Body of pancreas (tissue), 4 donors: ENCODE results near the gene ANKRD29. TPM values are rescaled to one million over a fixed set of nuclear protein-coding genes. Genes with fewer than 3 reads are reported as not detected.

Experiments
- ATAC-seq: fragments of 150-250 bp; one replicate; pipeline ENCODE4 v1.9.1; 2016
- DNase-seq, 4 donors: peaks; one replicate each; pipeline ENCODE4 v3.0.0-alpha.2; 2019
- H3K27ac ChIP-seq, 4 donors: fragments of 200-600 bp; sonication (generic); 1 replicate in 3 of 4; 2 replicates in 1 of 4; pipeline versions ENCODE4 v1.5.1 to v1.6.1; 2016 to 2019; ENCODE audit warnings: mild to moderate bottlenecking in 1 of 4, mixed read lengths in 1 of 4, moderate library complexity in 1 of 4
- H3K27me3 ChIP-seq, 2 donors: fragments of 200-600 bp; sonication (generic); one replicate each; pipeline ENCODE4 v1.6.0; 2016; ENCODE audit warnings: mild to moderate bottlenecking in 1 of 2
- H3K36me3 ChIP-seq, 2 donors: fragments of 200-600 bp; sonication (generic); replicated peaks in 1 of 2; 2 replicates each; pipeline ENCODE4 v1.5.1; 2016; ENCODE audit warnings: low read depth in 2 of 2; ENCODE audit not compliant: insufficient read depth in 1 of 2
- H3K4me1 ChIP-seq: fragments of 200-600 bp; sonication (generic); one replicate; pipeline ENCODE4 v1.6.0; 2016
- H3K4me3 ChIP-seq, 2 donors: fragments of 200-600 bp; sonication (generic); 1 replicate in 1 of 2; 2 replicates in 1 of 2; pipeline ENCODE4 v1.5.1; 2016 to 2019
- H3K9me3 ChIP-seq, 3 donors: fragments of 200-600 bp; sonication (generic); 1 replicate in 2 of 3; 2 replicates in 1 of 3; pipeline ENCODE4 v1.5.1; 2016
- CTCF ChIP-seq, 7 experiments: fragments of 450-650 bp in 4 of 7; fragments of 200-600 bp in 3 of 7; sonication (generic) in 3 of 7; IDR thresholded peaks; one replicate each; pipeline ENCODE4 v1.5.1; 2016 to 2019; ENCODE audit warnings: antibody characterized with exemption in 7 of 7
- POLR2A ChIP-seq, 3 donors: fragments of 450-650 bp; IDR thresholded peaks; one replicate each; pipeline ENCODE4 v1.6.1; 2016; ENCODE audit warnings: antibody characterized with exemption in 3 of 3, mild to moderate bottlenecking in 2 of 3
- WGBS, 2 donors: methylation state at CpG; one replicate each; pipeline ENCODE4 v1.1.5; 2017; 5-methylcytosine and 5-hydroxymethylcytosine counted together
- intact Hi-C: fragments of 100-400 bp; cut with DNase I; formaldehyde crosslinking; loops from one replicate; pipeline ENCODE4 v1.15.1; 2023
- total RNA-seq, 2 donors: library from RNA; depleted of rRNA; stranded (reverse); fragments of >200 nt; gene quantifications; one replicate each; pipeline ENCODE4 v1.1.0, GENCODE V29; 2016

ANKRD29 gene
- total RNA-seq, 2 donors from 2014 or later = 0.52 to 3.3 TPM

GRCh38 chr18:23623040-23623439, 39.7 kb downstream of the ANKRD29 start:
- DNase-seq = no peak
- Histone ChIP-seq H3K27ac (no peak overlapping the region), H3K27me3 (no peaks in the 10 kb centered on the region), H3K4me1 (peaks cover 29% of the 10 kb centered on the region), H3K9me3 (no peaks in the 10 kb centered on the region), H3K4me3 (no peak overlapping the region), H3K36me3 (no peaks in the 10 kb centered on the region)
- TF ChIP-seq POLR2A (IDR thresholded peaks at IDR 0.05) (no peak), CTCF (IDR thresholded peaks at IDR 0.05) (no peak)
- intact Hi-C loops = loop anchor here (5.0 to 10.0 kb wide), 2 partner anchors 82 to 184 kb away; no protein-coding TSS in a partner anchor
- 69 to 75% methylated on average over 3 of the region's 3 CpGs for WGBS, 2 donors
- no peak for ATAC-seq

GRCh38 chr18:23619388-23619881, 43.3 kb downstream of the ANKRD29 start:
- Histone ChIP-seq H3K27me3 (no peaks in the 10 kb centered on the region), H3K9me3 (no peaks in the 10 kb centered on the region), H3K4me1 (peaks cover 15% of the 10 kb centered on the region), H3K36me3 (no peaks in the 10 kb centered on the region), H3K27ac (no peak overlapping the region), H3K4me3 (peak overlapping the region in 1 of 2 donors; percentile 17)
- ATAC-seq (peak; percentile 59), DNase-seq (peak; percentile 5 to 29 (median 18))
- intact Hi-C loops = loop anchor here (10.0 kb wide), 1 partner anchor 505 kb away; no protein-coding TSS in a partner anchor
- TF ChIP-seq POLR2A (IDR thresholded peaks at IDR 0.05) (no peak), CTCF (IDR thresholded peaks at IDR 0.05) (no peak)
- 2 to 12% methylated on average over 17 to 41 of the region's 41 CpGs for WGBS, 2 donors

- peaks cover 15% of the 10 kb centered on the region for H3K4me1 ChIP-seq
- H3K27me3 ChIP-seq = no peaks in the 10 kb centered on the region
- no peaks in the 10 kb centered on the region for H3K36me3 ChIP-seq
- 41 to 65% methylated on average over 11 to 18 of the region's 18 CpGs for WGBS, 2 donors
- H3K9me3 ChIP-seq = no peaks in the 10 kb centered on the region
- TF ChIP-seq POLR2A (IDR thresholded peaks at IDR 0.05) = no peak
- no peak for TF ChIP-seq CTCF (IDR thresholded peaks at IDR 0.05)
- H3K27ac ChIP-seq = no peak overlapping the region
- ATAC-seq (peak; percentile 19), DNase-seq (peak in 1 of 4 donors; percentile 7)
- intact Hi-C loops = loop anchor here (10.0 kb wide), 1 partner anchor 506 kb away; no protein-coding TSS in a partner anchor
- H3K4me3 ChIP-seq = peak overlapping the region in 1 of 2 donors; percentile 17
Measured at GRCh38 chr18:23618862-23619387, 43.8 kb downstream of the ANKRD29 start.

- TF ChIP-seq POLR2A (IDR thresholded peaks at IDR 0.05) = no peak
- no peak for TF ChIP-seq CTCF (IDR thresholded peaks at IDR 0.05)
- Histone ChIP-seq H3K36me3 (no peaks in the 10 kb centered on the region), H3K9me3 (no peaks in the 10 kb centered on the region), H3K4me1 (peaks cover 17% of the 10 kb centered on the region), H3K27ac (peak overlapping the region in 2 of 4 donors; percentile 33), H3K27me3 (no peaks in the 10 kb centered on the region), H3K4me3 (no peak overlapping the region)
- DNase-seq (no peak), ATAC-seq (peak; percentile 55)
- WGBS, 2 donors = 56 to 59% methylated on average over 4 of the region's 4 CpGs
- intact Hi-C loops = loop anchor here (10.0 kb wide), 1 partner anchor 507 kb away; no protein-coding TSS in a partner anchor
Measured at GRCh38 chr18:23617412-23618014, 45.2 kb downstream of the ANKRD29 start.
